ENCODE measurements around the gene ERBIN. TPM values are rescaled to one million over a fixed set of nuclear protein-coding genes. Genes with fewer than 3 reads are reported as not detected.

Gene ERBIN
- total and polyA plus RNA-seq, 2 of the 4 experiments (the other 2 are of a cell fraction) = 25.8 to 70.1 TPM

GRCh38 chr5:65994117-65994786 is 67.9 kb downstream of the ERBIN start:
- WGBS, 2 experiments (ENCODE audit: extremely low coverage in 2 of 2, insufficient read length in 1 of 2) = no CpG with 5 or more reads among the region's 1 CpG

More at GRCh38 chr5:65994117-65994786, 67.9 kb downstream of the ERBIN start:
- no TSS peak for BruUV-seq (replicated peaks)
- no peak overlapping the region for H2AK5ac ChIP-seq (ENCODE audit: low read depth, low read length)
- H4K5ac ChIP-seq (ENCODE audit: low read depth, low read length) = no peak overlapping the region
- peaks cover 50% of the 10 kb centered on the region for H4K20me1 ChIP-seq (ENCODE audit: insufficient read depth, low read length)
- no peaks in the 10 kb centered on the region for H3K27me3 ChIP-seq (ENCODE audit: control insufficient read depth, insufficient read depth, low read length)
- H2BK15ac ChIP-seq (ENCODE audit: low read depth, low read length) = no peak overlapping the region
- H2AFZ ChIP-seq (replicated peaks; ENCODE audit: low read length, poor library complexity) = no peak overlapping the region
- H3K9me3 ChIP-seq (ENCODE audit: control insufficient read depth, insufficient read depth, low read length) = no peaks in the 10 kb centered on the region
- no peak overlapping the region for H3K4me2 ChIP-seq (ENCODE audit: low read depth, low read length)
- TF ChIP-seq CEBPB (IDR thresholded peaks at IDR 0.05; ENCODE audit: low read depth, low read length) (no peak), NFE2L2 (IDR thresholded peaks at IDR 0.05; ENCODE audit: low read depth, low read length) (no peak), RFX5 (IDR thresholded peaks at IDR 0.05; ENCODE audit: low read depth, low read length) (no peak), RCOR1 (IDR thresholded peaks at IDR 0.05; ENCODE audit: insufficient replicate concordance, low read length) (no peak), USF2 (IDR thresholded peaks at IDR 0.05; ENCODE audit: low read depth, low read length) (no peak), ELK1 (IDR thresholded peaks at IDR 0.05; ENCODE audit: borderline replicate concordance, low read depth, low read length) (no peak), CHD1 (IDR thresholded peaks at IDR 0.05; ENCODE audit: low read depth, low read length) (no peak), RAD21 (IDR thresholded peaks at IDR 0.05; ENCODE audit: low read length) (no peak), SMC3 (IDR thresholded peaks at IDR 0.05; ENCODE audit: low read depth, low read length) (no peak), MAZ (IDR thresholded peaks at IDR 0.05; ENCODE audit: borderline replicate concordance, low read depth, low read length) (no peak), MAFK (IDR thresholded peaks at IDR 0.05; ENCODE audit: low read depth, low read length) (no peak), FOS (IDR thresholded peaks at IDR 0.05; ENCODE audit: low read depth, low read length) (no peak), BHLHE40 (IDR thresholded peaks at IDR 0.05; ENCODE audit: low read depth, low read length) (no peak), POLR2A (IDR thresholded peaks at IDR 0.05; ENCODE audit: low read depth, low read length) (no peak), MXI1 (IDR thresholded peaks at IDR 0.05; ENCODE audit: borderline replicate concordance, low read depth, low read length) (no peak)
- TF ChIP-seq, protein P1, sequence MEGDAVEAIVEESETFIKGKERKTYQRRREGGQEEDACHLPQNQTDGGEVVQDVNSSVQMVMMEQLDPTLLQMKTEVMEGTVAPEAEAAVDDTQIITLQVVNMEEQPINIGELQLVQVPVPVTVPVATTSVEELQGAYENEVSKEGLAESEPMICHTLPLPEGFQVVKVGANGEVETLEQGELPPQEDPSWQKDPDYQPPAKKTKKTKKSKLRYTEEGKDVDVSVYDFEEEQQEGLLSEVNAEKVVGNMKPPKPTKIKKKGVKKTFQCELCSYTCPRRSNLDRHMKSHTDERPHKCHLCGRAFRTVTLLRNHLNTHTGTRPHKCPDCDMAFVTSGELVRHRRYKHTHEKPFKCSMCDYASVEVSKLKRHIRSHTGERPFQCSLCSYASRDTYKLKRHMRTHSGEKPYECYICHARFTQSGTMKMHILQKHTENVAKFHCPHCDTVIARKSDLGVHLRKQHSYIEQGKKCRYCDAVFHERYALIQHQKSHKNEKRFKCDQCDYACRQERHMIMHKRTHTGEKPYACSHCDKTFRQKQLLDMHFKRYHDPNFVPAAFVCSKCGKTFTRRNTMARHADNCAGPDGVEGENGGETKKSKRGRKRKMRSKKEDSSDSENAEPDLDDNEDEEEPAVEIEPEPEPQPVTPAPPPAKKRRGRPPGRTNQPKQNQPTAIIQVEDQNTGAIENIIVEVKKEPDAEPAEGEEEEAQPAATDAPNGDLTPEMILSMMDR (conservative IDR thresholded peaks at IDR 0.05; ENCODE audit: low read depth, low read length) = no peak
- intact Hi-C loops (cut with micrococcal nuclease) = no loop called here
- no peak overlapping the region for H3K56ac ChIP-seq (ENCODE audit: extremely low read depth, insufficient read depth, low read length)
- no peak overlapping the region for H3K18ac ChIP-seq (ENCODE audit: low read depth, low read length)
- no peak overlapping the region for H2BK5ac ChIP-seq (ENCODE audit: low read depth, low read length, poor library complexity, severe bottlenecking)
- H3K27ac ChIP-seq (ENCODE audit: insufficient read depth, low read length) = no peak overlapping the region
- no peak overlapping the region for H3K14ac ChIP-seq (replicated peaks; ENCODE audit: low read depth, low read length)
- dilution Hi-C loops (cut with HindIII; ENCODE audit: low sequenced_read_pairs, unreplicated experiment) = no loop called here
- no peak overlapping the region for H2BK20ac ChIP-seq (ENCODE audit: low read depth, low read length)
- DNase-seq (no peak), ATAC-seq (ENCODE audit: low read depth) (no peak)
- no peak overlapping the region for H3K4me3 ChIP-seq (ENCODE audit: insufficient read depth, low read depth, low read length)
- no peak overlapping the region for H2AK9ac ChIP-seq (replicated peaks; ENCODE audit: low read depth, low read length, poor library complexity)
- peaks cover 18% of the 10 kb centered on the region for H3K36me3 ChIP-seq (ENCODE audit: control insufficient read depth, insufficient read depth, low read length)
- H2BK120ac ChIP-seq (ENCODE audit: low read depth, low read length) = no peak overlapping the region
- no peaks in the 10 kb centered on the region; the same call in 1 of the 2 replicates for H3K4me1 ChIP-seq (ENCODE audit: control insufficient read depth, insufficient read depth, low read length)
- no peak overlapping the region for H3K9ac ChIP-seq (ENCODE audit: low read depth, low read length)
- no peak overlapping the region for H3K4ac ChIP-seq (ENCODE audit: low read depth, low read length)
- in situ Hi-C loops (cut with MboI; ENCODE audit: low sequenced_read_pairs) = no loop called here
- ChIA-PET POLR2A (ENCODE audit: unreplicated experiment) (no interaction called here), CTCF (no interaction called here)
- H4K91ac ChIP-seq (ENCODE audit: insufficient read depth, low read depth, low read length) = no peak overlapping the region
- H3K79me1 ChIP-seq (ENCODE audit: low read depth in 1 of 2, low read length in 2 of 2) = peaks cover 18 to 58% of the 10 kb centered on the region in 2 experiments
- H3K23ac ChIP-seq (ENCODE audit: low read depth, low read length) = no peak overlapping the region
- no peak overlapping the region for H4K8ac ChIP-seq (ENCODE audit: low read depth in 2 of 2, low read length in 2 of 2)
- H3K9me1 ChIP-seq (ENCODE audit: insufficient read depth, low read length) = no peaks in the 10 kb centered on the region
